Activated T-cell treated with anti-CD3 and anti-CD28 coated beads for 1 hour (primary cell): ENCODE measurements around the gene UBXN10.

Experiments used
- DNase-seq: peaks from one replicate; pipeline ENCODE4 v3.0.0-alpha.2; 2020; ENCODE audit warnings: low read depth

Gene UBXN10

GRCh38 chr1:20183035-20183434 is 2.9 kb upstream of the UBXN10 start:
- DNase-seq = no peak

GRCh38 chr1:20183616-20184271 is 2.2 kb upstream of the UBXN10 start:
- no peak for DNase-seq

GRCh38 chr1:20184481-20184900 is 1.4 kb upstream of the UBXN10 start:
- DNase-seq = no peak

- peak; percentile 42 for DNase-seq
Observed at GRCh38 chr1:20184997-20185833, 681 bp upstream of the UBXN10 start.

GRCh38 chr1:20187103-20187812 is 1.4 kb downstream of the UBXN10 start:
- DNase-seq = no peak

- DNase-seq = no peak
Observed at GRCh38 chr1:20187813-20188454, 2.0 kb downstream of the UBXN10 start.

GRCh38 chr1:20188455-20188817 is 2.5 kb downstream of the UBXN10 start:
- DNase-seq = no peak

- DNase-seq = no peak
Observed at GRCh38 chr1:20189664-20190063, 3.8 kb downstream of the UBXN10 start.

- no peak for DNase-seq
Observed at GRCh38 chr1:20190256-20191160, 4.6 kb downstream of the UBXN10 start.

GRCh38 chr1:20191266-20191825 is 5.5 kb downstream of the UBXN10 start:
- no peak for DNase-seq

- DNase-seq = no peak
Observed at GRCh38 chr1:20192364-20192763, 6.5 kb downstream of the UBXN10 start.

GRCh38 chr1:20192871-20193411 is 7.0 kb downstream of the UBXN10 start:
- DNase-seq = no peak

- no peak for DNase-seq
Observed at GRCh38 chr1:20194224-20194623, 8.3 kb downstream of the UBXN10 start.

GRCh38 chr1:20194757-20195461 is 9.0 kb downstream of the UBXN10 start:
- peak; percentile 69 for DNase-seq

GRCh38 chr1:20195462-20195780 is 9.5 kb downstream of the UBXN10 start:
- no peak for DNase-seq

GRCh38 chr1:20197329-20197791 is 11.5 kb downstream of the UBXN10 start:
- DNase-seq = no peak

GRCh38 chr1:20198296-20198695 is 12.4 kb downstream of the UBXN10 start:
- DNase-seq = no peak

- no peak for DNase-seq
Observed at GRCh38 chr1:20198918-20199317, 13.0 kb downstream of the UBXN10 start.

- no peak for DNase-seq
Observed at GRCh38 chr1:20199403-20199802, 13.5 kb downstream of the UBXN10 start.

GRCh38 chr1:20199840-20200239 is 13.9 kb downstream of the UBXN10 start:
- DNase-seq = no peak
